OCI-LY7 (cell line): Measurements from ENCODE around the gene YRDC. TPM values are rescaled to one million over a fixed set of nuclear protein-coding genes. Genes with fewer than 3 reads are reported as not detected.
"Not testable (repeated sequence)": the region's sequence is repeated elsewhere in the genome, so short reads cannot be mapped to it uniquely, and the experiment has no call there.

ENCODE experiments used
- BruUV-seq: library from RNA; stranded (reverse); fragments of 400-500 nt; replicated peaks from 2 replicates; lab custom pipeline; 2021; lab: Mats Ljungman, UMichigan
- CTCF ChIA-PET: fragments of 300-600 bp; sonication (Branson Sonifier 250); formaldehyde crosslinking; loops from one replicate; lab custom pipeline; 2022; ENCODE audit warnings: antibody characterized with exemption; ENCODE audit not compliant: unreplicated experiment; lab: Charles Lee
- POLR2A ChIA-PET: fragments of 300-600 bp; sonication (Branson Sonifier 250); formaldehyde crosslinking; loops from one replicate; lab custom pipeline; 2022; ENCODE audit warnings: antibody characterized with exemption; lab: Charles Lee
- DNase-seq: peaks from one replicate; pipeline ENCODE4 v3.0.0-alpha.2; 2015; ENCODE audit warnings: low spot score
- H2AFZ ChIP-seq: fragments of 200-600 bp; sonication (generic), shearing (Covaris generic); 2 replicates; pipeline ENCODE4 v1.6.1; 2014; ENCODE audit warnings: mild to moderate bottlenecking, antibody characterized with exemption, low read length, moderate library complexity
- H3K27ac ChIP-seq: fragments of 200-600 bp; sonication (generic); 2 replicates; pipeline ENCODE4 v1.5.1; 2014; ENCODE audit warnings: mixed run types, low read depth, mild to moderate bottlenecking, moderate library complexity, low read length, inconsistent platforms; ENCODE audit not compliant: poor library complexity, severe bottlenecking
- H3K36me3 ChIP-seq: fragments of 200-600 bp; sonication (generic); 2 replicates; pipeline ENCODE4 v1.6.1; 2014; ENCODE audit warnings: mild to moderate bottlenecking, antibody characterized with exemption, low read length, moderate library complexity, mixed read lengths; ENCODE audit not compliant: insufficient read depth
- H3K4me1 ChIP-seq: fragments of 200-600 bp; sonication (generic); 2 replicates; pipeline ENCODE4 v1.5.1; 2014; ENCODE audit warnings: mild to moderate bottlenecking, low read length; ENCODE audit not compliant: insufficient read depth, poor library complexity, severe bottlenecking
- H3K4me2 ChIP-seq: fragments of 200-600 bp; sonication (generic); 2 replicates; pipeline ENCODE4 v1.6.1; 2014; ENCODE audit warnings: mild to moderate bottlenecking, low read length
- H3K4me3 ChIP-seq: fragments of 200-600 bp; sonication (generic); 2 replicates; pipeline ENCODE4 v1.5.1; 2014; ENCODE audit warnings: mild to moderate bottlenecking, low read depth, low read length; ENCODE audit not compliant: poor library complexity, severe bottlenecking
- H3K79me2 ChIP-seq: fragments of 200-600 bp; sonication (generic); 2 replicates; pipeline ENCODE4 v1.6.1; 2016; ENCODE audit warnings: low read depth, mild to moderate bottlenecking, low read length, moderate library complexity, mixed read lengths; ENCODE audit not compliant: insufficient read depth
- H3K9me2 ChIP-seq: fragments of 200-600 bp; sonication (generic); 2 replicates; pipeline ENCODE4 v1.6.1; 2016; ENCODE audit warnings: mild to moderate bottlenecking, low read length, mixed read lengths; ENCODE audit not compliant: insufficient read depth
- H3K9me3 ChIP-seq: fragments of 200-600 bp; sonication (generic); 2 replicates; pipeline ENCODE4 v1.6.1; 2014; ENCODE audit warnings: mild to moderate bottlenecking, mixed run types, low read length, mixed read lengths
- H4K20me1 ChIP-seq: fragments of 200-600 bp; sonication (generic); 2 replicates; pipeline ENCODE4 v1.6.1; 2014; ENCODE audit warnings: mild to moderate bottlenecking, antibody characterized with exemption, low read length, moderate library complexity, mixed read lengths; ENCODE audit not compliant: insufficient read depth
- CTCF ChIP-seq: fragments of 200-600 bp; sonication (generic); conservative IDR thresholded peaks from 2 replicates; pipeline ENCODE4 v1.5.1; 2014; ENCODE audit warnings: mild to moderate bottlenecking, antibody characterized with exemption, low read length, moderate library complexity, mixed read lengths
- EZH2phosphoT487 ChIP-seq: fragments of 200-600 bp; sonication (generic); IDR thresholded peaks from 2 replicates; pipeline ENCODE4 v1.6.1; 2018; ENCODE audit warnings: low read depth, borderline replicate concordance, mild to moderate bottlenecking, mixed run types, antibody characterized with exemption, low read length, moderate library complexity, mixed read lengths
- intact Hi-C: fragments of 100-400 bp; cut with micrococcal nuclease; formaldehyde crosslinking; loops from one replicate; pipeline ENCODE4 v1.10.0; 2022; ENCODE audit not compliant: unreplicated experiment
- total RNA-seq, 2 experiments: library from RNA; depleted of rRNA in 1 of 2; stranded (reverse); fragments of >200 nt in 1 of 2; shearing (Covaris generic) in 1 of 2; gene quantifications; 2 replicates each; pipeline ENCODE4 v1.2.3, GENCODE V29; 2014 to 2022

The YRDC gene
- total RNA-seq, 2 experiments from 2014 or later: 27.6 to 28.0 TPM

GRCh38 chr1:37782491-37782890 lies 25.5 kb downstream of the YRDC start:
- TF ChIP-seq CTCF: no peak
- no peak for TF ChIP-seq EZH2phosphoT487
- ChIA-PET POLR2A (interaction anchor here (0.6 kb wide), 1 partner anchor 87 kb away, joined by 5 read pairs; no protein-coding TSS in a partner anchor), CTCF (no interaction called here)
- H2AFZ ChIP-seq: no peak overlapping the region
- intact Hi-C loops: no loop called here
- no peaks in the 10 kb centered on the region for H3K79me2 ChIP-seq
- no peak overlapping the region for H3K4me3 ChIP-seq
- H3K4me2 ChIP-seq: no peak overlapping the region
- H4K20me1 ChIP-seq: no peaks in the 10 kb centered on the region
- no peak for DNase-seq
- no peak overlapping the region for H3K27ac ChIP-seq
- no peaks in the 10 kb centered on the region for H3K4me1 ChIP-seq
- no TSS peak for BruUV-seq
- no peaks in the 10 kb centered on the region for H3K9me2 ChIP-seq
- H3K9me3 ChIP-seq: no peaks in the 10 kb centered on the region
- no peaks in the 10 kb centered on the region for H3K36me3 ChIP-seq

GRCh38 chr1:37778654-37779053 lies 29.4 kb downstream of the YRDC start:
- no peak overlapping the region for H3K4me2 ChIP-seq
- H3K36me3 ChIP-seq: no peaks in the 10 kb centered on the region
- H2AFZ ChIP-seq: no peak overlapping the region
- DNase-seq: no peak
- no peak overlapping the region for H3K27ac ChIP-seq
- no peaks in the 10 kb centered on the region for H3K79me2 ChIP-seq
- H3K9me3 ChIP-seq: no peaks in the 10 kb centered on the region
- intact Hi-C loops: no loop called here
- H4K20me1 ChIP-seq: no peaks in the 10 kb centered on the region
- H3K4me1 ChIP-seq: no peaks in the 10 kb centered on the region
- H3K9me2 ChIP-seq: no peaks in the 10 kb centered on the region
- BruUV-seq: no TSS peak
- ChIA-PET POLR2A (interaction anchor here (0.7 kb wide), 1 partner anchor 72 kb away, joined by 4 read pairs; no protein-coding TSS in a partner anchor), CTCF (no interaction called here)
- TF ChIP-seq CTCF: no peak
- TF ChIP-seq EZH2phosphoT487: no peak
- H3K4me3 ChIP-seq: no peak overlapping the region

- BruUV-seq: no TSS peak
- no peak for TF ChIP-seq CTCF
- no peak for TF ChIP-seq EZH2phosphoT487
- H4K20me1 ChIP-seq: no peaks in the 10 kb centered on the region
- POLR2A ChIA-PET: no interaction called here
- H3K27ac ChIP-seq: no peak overlapping the region
- H3K79me2 ChIP-seq: no peaks in the 10 kb centered on the region
- DNase-seq: no peak
- H3K4me2 ChIP-seq: no peak overlapping the region
- H2AFZ ChIP-seq: no peak overlapping the region
- H3K36me3 ChIP-seq: no peaks in the 10 kb centered on the region
- no peak overlapping the region for H3K4me3 ChIP-seq
- no peaks in the 10 kb centered on the region for H3K9me3 ChIP-seq
- CTCF ChIA-PET: no interaction called here
- H3K9me2 ChIP-seq: no peaks in the 10 kb centered on the region
- H3K4me1 ChIP-seq: no peaks in the 10 kb centered on the region
- intact Hi-C loops: no loop called here
These were observed 31.0 kb downstream of the YRDC start for GRCh38 chr1:37776946-37777516.

- H3K36me3 ChIP-seq, H3K27ac ChIP-seq, POLR2A ChIA-PET, intact Hi-C loops, H3K4me3 ChIP-seq, H3K79me2 ChIP-seq, BruUV-seq, H3K9me3 ChIP-seq, H4K20me1 ChIP-seq, H2AFZ ChIP-seq, CTCF ChIA-PET, H3K4me2 ChIP-seq, H3K9me2 ChIP-seq, H3K4me1 ChIP-seq, DNase-seq: not testable (repeated sequence)
These were observed 36.6 kb downstream of the YRDC start for GRCh38 chr1:37771440-37771839.
